NCI-H2196 treated with DMSO at 0.1 percent for 48 hours (cell line): ENCODE measurements around the gene PKD2L1.
"Not testable (repeated sequence)": the region's sequence is repeated elsewhere in the genome, so short reads cannot be mapped to it uniquely, and the experiment has no call there.

Experiments
- DNase-seq: peaks from one replicate; lab custom pipeline; 2025; ENCODE audit not compliant: unreplicated experiment; lab: John Stamatoyannopoulos, UW

PKD2L1 gene

GRCh38 chr10:100287756-100288155 lies 42.3 kb downstream of the PKD2L1 start:
- DNase-seq = no peak

- peak; percentile 12 for DNase-seq
Observed at GRCh38 chr10:100286051-100287033, 43.7 kb downstream of the PKD2L1 start, which contains the start of gene BLOC1S2. Gene BLOC1S2, minus strand, starts transcription at chr10:100286680. Its CDS starts 21 bp downstream, at chr10:100286659.

- DNase-seq = not testable (repeated sequence)
Observed at GRCh38 chr10:100285326-100285725, 44.7 kb downstream of the PKD2L1 start.

DNA sequence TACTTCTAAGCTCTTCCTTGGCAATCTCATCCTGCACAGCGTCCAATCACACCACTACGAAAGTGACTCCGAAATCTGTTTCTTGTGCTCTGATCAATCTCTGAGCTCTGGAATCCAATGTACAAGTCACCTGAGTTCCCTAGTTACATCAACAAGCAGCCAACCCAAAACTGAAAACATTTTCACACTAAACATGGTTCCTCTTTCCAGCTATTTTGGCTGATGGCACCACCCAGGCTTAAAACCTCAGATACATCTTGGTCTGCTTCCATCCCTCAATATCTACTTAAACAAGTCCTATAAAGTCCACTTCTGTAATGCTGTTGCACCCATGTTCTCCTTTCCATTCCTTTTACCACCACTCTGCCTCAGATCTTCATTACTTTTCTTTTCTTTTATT lies 47.1 kb downstream of the PKD2L1 start:
- no peak for DNase-seq

DNA sequence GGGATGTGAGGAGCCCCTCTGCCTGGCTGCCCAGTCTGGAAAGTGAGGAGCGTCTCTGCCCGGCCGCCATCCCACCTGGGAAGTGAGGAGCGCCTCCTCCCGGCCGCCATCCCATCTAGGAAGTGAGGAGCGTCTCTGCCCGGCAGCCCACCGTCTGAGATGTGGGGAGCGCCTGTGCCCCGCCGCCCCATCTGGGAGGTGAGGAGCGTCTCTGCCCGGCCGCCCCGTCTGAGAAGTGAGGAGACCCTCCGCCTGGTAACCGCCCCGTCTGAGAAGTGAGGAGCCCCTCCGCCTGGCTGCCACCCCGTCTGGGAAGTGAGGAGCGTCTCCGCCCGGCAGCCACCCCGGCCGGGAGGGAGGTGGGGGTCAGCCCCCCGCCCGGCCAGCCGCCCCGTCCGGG lies 53.1 kb downstream of the PKD2L1 start:
- not testable (repeated sequence) for DNase-seq

DNA sequence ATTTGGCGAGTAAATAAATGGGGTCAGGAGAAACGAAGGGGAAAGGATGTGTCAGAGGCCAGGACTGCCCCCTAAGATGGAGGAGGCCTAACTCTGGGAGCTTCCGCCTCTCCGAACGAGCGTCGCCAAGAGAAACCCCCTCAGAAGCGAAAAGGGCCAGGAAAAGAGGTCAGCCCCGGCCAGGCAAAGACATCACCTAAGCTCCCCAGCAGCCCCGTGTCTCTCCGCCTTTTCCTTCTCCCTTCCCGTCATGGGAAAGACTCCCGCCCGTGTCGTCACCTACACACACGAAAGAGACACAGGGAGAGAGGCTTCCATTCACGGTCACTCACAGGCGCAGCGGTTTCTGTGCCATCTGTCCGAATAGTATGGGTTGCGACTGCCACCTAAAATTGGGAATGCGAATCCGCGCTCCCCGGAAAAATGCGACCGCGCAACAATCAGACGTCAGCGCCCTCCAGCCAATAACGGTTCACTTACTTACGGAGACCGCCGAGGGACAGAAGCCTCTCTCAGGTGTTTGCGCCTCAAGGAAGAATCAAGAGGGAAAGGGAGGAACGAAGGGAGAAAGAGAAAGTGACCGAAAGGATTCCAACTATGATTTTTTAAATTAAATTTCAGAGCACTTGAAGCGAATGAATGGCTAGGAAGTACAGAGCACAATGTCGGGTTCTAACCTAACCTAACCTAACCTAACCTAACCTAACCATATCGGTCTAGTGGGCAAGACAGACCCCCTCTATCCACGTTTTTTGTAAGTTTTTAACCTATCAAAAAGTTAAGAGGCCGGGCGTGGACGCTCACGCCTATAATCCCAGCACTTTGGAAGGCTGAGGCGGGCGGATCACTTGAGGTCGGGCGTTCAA lies 62.6 kb downstream of the PKD2L1 start, which contains the start of gene CWF19L1:
Gene CWF19L1 (minus strand): TSS at position 400 of the 866 bp plus-strand sequence. CDS start 45 bp downstream, at position 355.
- peak; percentile 50 for DNase-seq

GRCh38 chr10:100265821-100266485 lies 64.1 kb downstream of the PKD2L1 start:
- no peak for DNase-seq

DNA sequence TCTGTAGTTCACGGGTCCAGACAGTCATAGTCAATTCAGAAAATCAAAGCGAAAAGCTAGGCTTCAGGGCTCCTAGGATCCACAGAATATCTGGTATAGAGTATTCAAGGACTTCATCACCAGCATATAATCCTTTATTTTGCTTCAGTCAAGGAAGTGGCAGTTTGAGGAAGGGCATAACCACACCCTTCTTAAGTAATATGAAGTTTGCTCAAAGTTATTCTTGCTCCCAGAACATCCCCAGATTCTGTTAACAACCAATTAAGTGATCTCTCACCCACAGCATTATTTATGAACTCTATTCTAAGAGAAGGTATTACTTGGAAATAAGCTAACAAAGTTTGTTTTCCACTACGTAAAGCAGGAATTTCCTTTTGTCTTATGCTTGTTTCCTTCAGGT lies 75.8 kb downstream of the PKD2L1 start:
- DNase-seq = no peak

DNA sequence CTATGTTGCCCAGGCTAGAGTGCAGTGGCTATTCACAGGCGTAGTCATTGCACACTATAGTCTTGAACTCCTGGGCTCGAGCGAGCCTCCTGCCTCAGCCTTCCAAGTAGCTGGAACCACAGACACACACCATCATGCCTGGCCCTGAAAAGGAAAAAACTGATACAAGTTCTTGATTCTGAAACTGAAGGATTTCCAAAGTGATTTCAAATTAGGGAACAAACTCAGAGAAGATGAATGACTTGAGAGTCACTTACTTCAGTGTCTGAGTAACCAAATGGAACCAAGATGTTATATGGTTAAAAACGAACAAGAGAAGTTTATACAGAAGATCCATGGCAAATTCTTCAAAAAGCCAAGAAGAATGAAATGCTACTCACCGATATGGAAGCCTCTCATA lies 77.0 kb downstream of the PKD2L1 start:
- no peak for DNase-seq

GRCh38 chr10:100248820-100249219 lies 81.2 kb downstream of the PKD2L1 start:
- no peak for DNase-seq

GRCh38 chr10:100245484-100246220 lies 84.4 kb downstream of the PKD2L1 start:
- DNase-seq = no peak

- no peak for DNase-seq
Observed at GRCh38 chr10:100239851-100240250, 90.2 kb downstream of the PKD2L1 start.

DNA sequence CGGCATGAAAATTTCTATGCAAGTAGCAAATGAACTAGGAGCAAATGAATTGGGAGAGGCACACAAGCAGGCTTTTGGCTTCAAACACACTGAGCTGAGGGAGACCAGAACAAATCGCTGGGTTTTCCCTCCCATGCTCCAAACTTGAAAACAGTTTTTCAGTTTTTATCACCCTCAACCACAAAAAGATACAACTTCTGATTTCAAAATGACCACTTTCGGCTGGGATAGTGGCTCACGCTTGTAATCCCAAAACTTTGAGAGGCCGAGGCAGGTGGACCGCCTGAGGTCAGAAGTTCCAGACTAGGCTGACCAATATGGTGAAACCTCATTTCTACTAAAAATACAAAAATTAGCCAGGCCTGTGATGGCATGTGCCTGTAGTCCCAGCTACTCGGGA lies 91.6 kb downstream of the PKD2L1 start:
- DNase-seq = no peak
